Activated CD4-positive, alpha-beta T cell treated with anti-CD3 and anti-CD28 coated beads, Interleukin-2, amount 50 U/mL, for 48 hours (primary cell): Measurements from ENCODE around the gene ATG4C.
"Not testable (repeated sequence)": the region's sequence is repeated elsewhere in the genome, so short reads cannot be mapped to it uniquely, and the experiment has no call there.

Experiments used
- DNase-seq, 2 experiments: peaks; one replicate each; pipeline ENCODE4 v3.0.0-alpha.2; 2020

Gene ATG4C, protein sequence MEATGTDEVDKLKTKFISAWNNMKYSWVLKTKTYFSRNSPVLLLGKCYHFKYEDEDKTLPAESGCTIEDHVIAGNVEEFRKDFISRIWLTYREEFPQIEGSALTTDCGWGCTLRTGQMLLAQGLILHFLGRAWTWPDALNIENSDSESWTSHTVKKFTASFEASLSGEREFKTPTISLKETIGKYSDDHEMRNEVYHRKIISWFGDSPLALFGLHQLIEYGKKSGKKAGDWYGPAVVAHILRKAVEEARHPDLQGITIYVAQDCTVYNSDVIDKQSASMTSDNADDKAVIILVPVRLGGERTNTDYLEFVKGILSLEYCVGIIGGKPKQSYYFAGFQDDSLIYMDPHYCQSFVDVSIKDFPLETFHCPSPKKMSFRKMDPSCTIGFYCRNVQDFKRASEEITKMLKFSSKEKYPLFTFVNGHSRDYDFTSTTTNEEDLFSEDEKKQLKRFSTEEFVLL

GRCh38 chr1:62783736-62784508 is at the start of gene ATG4C:
ATG4C (plus strand) TSS chr1:62784132; CDS start chr1:62803787, 19,655 bp downstream.
- DNase-seq, result peak; percentile 88 to 93

- no peak for DNase-seq
Measured at GRCh38 chr1:62735491-62736171, 48.3 kb upstream of the ATG4C start.

- DNase-seq, result not testable (repeated sequence)
Measured at GRCh38 chr1:62740701-62741100, 43.2 kb upstream of the ATG4C start.

DNA sequence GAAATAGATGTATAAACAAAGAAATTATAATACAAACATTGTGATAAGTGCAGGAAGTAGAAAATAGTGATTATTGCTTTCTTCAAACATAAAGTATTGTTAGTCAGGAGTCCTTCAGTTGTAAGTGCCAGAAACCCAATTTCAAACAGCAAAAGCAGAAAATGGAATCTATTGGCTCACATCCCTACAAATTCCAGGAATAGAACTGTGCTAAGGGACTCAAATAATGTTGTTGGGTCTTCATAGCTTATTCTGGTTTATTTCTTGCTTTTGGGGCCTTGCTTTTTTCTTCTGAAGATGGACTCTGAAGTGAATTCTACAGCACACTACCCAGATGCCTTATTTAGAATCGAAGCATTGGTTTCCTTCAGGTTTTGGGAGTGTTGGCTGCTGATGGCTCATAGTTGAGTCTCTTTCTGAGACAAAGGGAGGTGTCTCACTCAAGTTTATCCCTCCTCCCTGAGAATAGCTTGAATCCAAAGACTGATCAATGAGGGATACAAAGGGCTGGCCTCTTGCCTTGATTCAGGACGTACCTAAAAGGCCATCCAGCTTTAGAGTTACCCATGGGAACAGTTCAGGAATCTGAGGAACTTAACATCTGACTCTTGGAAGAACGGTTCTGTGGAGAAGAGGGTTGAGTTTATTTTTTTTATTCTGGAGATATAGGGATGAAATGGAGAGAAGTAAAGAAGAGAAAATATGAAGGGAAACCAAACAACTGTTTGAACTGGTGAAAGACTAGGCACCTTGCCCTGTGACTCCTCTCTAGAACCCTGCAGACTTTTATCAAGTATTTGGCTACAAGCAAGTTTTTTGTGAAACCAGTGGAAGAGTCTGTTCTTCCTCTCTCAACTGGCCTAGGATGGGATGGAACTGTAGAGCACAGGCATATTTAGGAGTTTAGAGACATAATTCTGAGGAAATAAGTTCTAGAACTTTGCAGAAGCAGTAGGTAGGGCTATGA is 39.0 kb upstream of the ATG4C start:
- DNase-seq, result no peak

- DNase-seq, result no peak
Measured at GRCh38 chr1:62746086-62746808, 37.7 kb upstream of the ATG4C start.

- DNase-seq, result no peak
Measured at GRCh38 chr1:62746809-62747138, 37.2 kb upstream of the ATG4C start.

DNA sequence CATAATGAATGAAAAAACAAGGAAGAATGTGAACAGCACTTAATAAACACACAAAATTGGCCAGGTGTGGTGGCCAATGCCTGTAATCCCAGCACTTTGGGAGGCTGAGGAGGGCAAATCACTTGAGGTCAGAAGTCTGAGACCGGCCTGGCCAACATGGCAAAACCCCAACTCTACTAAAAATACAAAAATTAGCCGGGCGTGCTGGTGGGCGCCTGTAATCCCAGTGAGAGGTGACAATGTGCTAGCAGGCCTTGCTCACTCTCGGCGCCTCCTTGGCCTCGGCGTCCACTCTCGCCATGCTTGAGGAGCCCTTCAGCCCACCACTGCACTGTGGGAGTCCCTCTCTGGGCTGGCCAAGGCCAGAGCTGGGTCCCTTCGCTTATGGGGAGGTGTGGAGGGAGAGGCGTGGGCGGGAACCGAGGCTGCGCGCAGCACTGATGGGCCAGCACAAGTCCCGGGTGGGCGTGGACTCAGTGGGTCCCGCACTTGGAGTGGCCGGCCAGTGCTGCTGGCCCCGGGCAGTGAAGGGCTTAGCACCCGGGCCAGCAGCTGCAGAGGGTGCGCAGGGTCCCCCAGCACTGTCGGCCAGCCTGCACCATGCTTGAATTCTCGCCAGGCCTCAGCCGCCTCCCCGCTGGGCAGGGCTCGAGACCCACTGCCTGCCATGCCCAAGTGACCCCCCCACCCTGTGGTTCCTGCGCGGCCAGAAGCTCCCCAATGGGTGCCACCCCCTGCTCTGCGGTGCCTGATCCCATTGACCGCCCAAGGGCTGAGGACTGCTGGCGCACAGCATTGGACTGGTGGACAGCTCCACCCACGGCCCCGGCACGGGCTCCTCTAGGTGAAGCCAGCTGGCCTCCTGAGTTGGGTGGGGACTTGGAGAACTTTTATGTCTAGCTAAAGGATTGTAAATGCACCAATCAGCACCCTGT is 30.6 kb upstream of the ATG4C start:
- no peak for DNase-seq

- DNase-seq, result not testable (repeated sequence)
Measured at GRCh38 chr1:62754938-62755337, 29.0 kb upstream of the ATG4C start.

DNA sequence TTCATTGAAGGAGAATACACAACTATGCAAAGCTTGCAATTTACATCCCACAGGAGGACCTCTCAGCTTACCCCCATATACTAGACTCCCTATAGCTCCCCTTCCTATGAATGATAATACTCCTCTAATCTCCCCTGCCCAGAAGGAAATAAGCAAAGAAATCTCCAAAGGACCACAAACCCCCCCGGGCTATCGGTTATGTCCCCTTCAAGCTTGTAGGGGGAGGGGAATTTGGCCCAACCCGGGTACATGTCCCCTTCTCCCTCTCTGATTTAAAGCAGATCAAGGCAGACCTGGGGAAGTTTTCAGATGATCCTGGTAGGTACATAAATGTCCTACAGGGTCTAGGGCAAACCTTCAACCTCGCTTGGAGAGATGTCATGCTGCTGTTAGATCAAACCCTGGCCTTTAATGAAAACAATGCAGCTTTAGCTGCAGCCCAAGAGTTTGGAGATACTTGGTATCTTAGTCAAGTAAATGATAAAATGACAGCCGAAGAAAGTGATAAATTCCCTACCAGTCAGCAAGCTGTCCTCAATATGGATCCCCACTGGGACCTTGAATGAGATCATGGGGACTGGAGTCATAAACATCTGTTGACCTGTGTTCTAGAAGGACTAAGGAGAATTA is 27.6 kb upstream of the ATG4C start:
- DNase-seq, result not testable (repeated sequence)

GRCh38 chr1:62759232-62759875 is 24.6 kb upstream of the ATG4C start:
- not testable (repeated sequence) for DNase-seq

DNA sequence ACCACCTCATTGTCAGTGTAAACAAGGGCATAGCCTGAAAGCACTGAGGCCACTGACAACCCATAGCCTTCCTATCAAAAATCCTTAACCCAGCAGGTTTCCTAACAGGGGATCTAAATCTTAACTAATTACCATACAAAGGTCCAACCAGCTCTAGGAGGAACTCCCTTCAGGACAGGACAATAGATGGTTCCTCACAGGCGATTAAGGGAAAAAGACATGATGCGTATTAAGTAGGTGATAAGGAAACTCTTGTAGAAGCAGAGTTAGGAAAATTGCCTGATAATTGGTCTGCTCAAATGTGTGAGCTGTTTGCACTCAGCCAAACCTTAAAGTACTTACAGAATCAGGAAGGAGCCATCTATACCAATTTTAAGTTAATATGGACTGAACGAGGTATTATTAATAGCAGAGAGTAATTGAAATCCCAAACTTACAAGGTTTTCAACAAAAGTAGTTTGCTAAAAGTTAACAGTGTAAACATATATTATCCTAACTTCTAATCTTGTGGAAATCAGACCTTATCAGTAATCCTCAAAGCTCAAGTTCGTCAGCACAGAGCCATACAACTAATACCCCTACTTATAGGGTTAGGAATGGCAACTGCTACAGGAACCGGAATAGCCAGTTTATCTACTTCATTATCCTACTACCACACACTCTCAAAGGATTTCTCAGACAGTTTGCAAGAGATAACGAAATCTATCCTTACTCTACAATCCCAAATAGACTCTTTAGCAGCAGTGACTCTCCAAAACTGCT is 23.7 kb upstream of the ATG4C start:
- not testable (repeated sequence) for DNase-seq

DNA sequence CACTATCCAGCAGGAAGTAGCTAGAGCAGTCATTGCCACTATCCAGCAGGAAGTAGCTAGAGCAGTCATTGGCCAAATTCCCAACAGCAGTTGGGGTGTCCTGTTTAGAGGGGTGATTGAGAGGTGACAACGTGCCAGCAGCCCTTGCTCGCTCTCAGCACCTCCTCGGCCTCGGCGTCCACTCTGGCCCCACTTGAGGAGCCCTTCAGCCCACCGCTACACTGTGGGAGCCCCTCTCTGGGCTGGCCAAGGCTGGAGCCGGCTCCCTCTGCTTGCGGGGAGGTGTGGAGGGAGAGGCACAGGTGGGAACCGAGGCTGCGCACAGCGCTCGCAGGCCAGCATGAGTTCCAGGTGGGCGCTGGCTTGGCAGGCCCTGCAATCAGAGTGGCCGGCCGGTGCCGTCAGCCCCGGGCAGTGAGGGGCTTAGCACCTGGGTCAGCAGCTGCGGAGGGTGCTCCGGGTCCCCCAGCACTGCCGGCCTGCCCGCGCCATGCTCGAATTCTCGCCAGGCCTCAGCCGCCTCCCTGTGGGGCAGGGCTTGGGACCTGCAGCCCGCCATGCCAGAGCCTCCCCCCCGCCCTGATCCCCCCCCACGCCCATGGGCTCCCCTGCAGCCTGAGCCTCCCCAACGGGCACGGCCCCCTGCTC is 22.6 kb upstream of the ATG4C start:
- not testable (repeated sequence) for DNase-seq

- DNase-seq, result not testable (repeated sequence)
Measured at GRCh38 chr1:62762027-62762426, 21.9 kb upstream of the ATG4C start.

GRCh38 chr1:62765981-62766380 is 18.0 kb upstream of the ATG4C start:
- no peak for DNase-seq

DNA sequence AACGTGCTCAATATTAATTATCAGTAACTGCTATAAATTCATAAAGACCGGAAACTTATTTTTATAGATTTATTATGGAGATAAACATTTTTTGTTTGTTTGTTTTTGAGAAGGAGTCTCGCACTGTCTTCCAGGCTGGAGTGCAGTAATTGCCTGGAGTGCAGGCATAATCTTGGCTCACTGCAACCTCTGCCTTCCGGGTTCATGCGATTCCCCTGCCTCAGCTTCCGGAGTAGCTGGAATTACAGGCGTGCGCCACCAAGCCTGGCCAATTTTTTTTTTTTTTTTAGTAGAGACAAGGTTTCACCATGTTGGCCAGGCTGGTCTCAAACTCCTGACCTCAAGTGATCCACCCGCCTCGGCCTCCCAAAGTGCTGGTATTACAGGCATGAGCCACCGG is 15.4 kb upstream of the ATG4C start:
- DNase-seq, result not testable (repeated sequence)

- no peak for DNase-seq
Measured at GRCh38 chr1:62772607-62773295, 11.2 kb upstream of the ATG4C start.

- no peak for DNase-seq
Measured at GRCh38 chr1:62774006-62774405, 9.9 kb upstream of the ATG4C start.
